Measurements from ENCODE around the gene FBLN1.

FBLN1 gene

GRCh38 chr22:45476814-45477213 is 25.9 kb upstream of the FBLN1 start:
- DNase-seq (ENCODE audit: low spot score), result no peak
- TF ChIP-seq CTCF (IDR thresholded peaks at IDR 0.05; ENCODE audit: extremely low read depth, insufficient read depth, missing control alignments), result no peak
- in situ Hi-C loops (cut with MboI; ENCODE audit: low pct_unique_long_range_greater_than_20kb, low sequenced_read_pairs, unreplicated experiment), result no loop called here

GRCh38 chr22:45477366-45478107 is 25.1 kb upstream of the FBLN1 start:
- no peak for TF ChIP-seq CTCF (IDR thresholded peaks at IDR 0.05; ENCODE audit: extremely low read depth, insufficient read depth, missing control alignments)
- DNase-seq (ENCODE audit: low spot score), result no peak
- in situ Hi-C loops (cut with MboI; ENCODE audit: low pct_unique_long_range_greater_than_20kb, low sequenced_read_pairs, unreplicated experiment), result no loop called here

GRCh38 chr22:45478108-45478771 is 24.4 kb upstream of the FBLN1 start:
- in situ Hi-C loops (cut with MboI; ENCODE audit: low pct_unique_long_range_greater_than_20kb, low sequenced_read_pairs, unreplicated experiment), result no loop called here
- no peak for DNase-seq (ENCODE audit: low spot score)
- TF ChIP-seq CTCF (IDR thresholded peaks at IDR 0.05; ENCODE audit: extremely low read depth, insufficient read depth, missing control alignments), result no peak

GRCh38 chr22:45480717-45481116 is 22.0 kb upstream of the FBLN1 start:
- DNase-seq (ENCODE audit: low spot score), result no peak
- no peak for TF ChIP-seq CTCF (IDR thresholded peaks at IDR 0.05; ENCODE audit: extremely low read depth, insufficient read depth, missing control alignments)
- in situ Hi-C loops (cut with MboI; ENCODE audit: low pct_unique_long_range_greater_than_20kb, low sequenced_read_pairs, unreplicated experiment), result no loop called here

- DNase-seq (ENCODE audit: low spot score), result no peak
- no peak for TF ChIP-seq CTCF (IDR thresholded peaks at IDR 0.05; ENCODE audit: extremely low read depth, insufficient read depth, missing control alignments)
- in situ Hi-C loops (cut with MboI; ENCODE audit: low pct_unique_long_range_greater_than_20kb, low sequenced_read_pairs, unreplicated experiment), result no loop called here
These were observed 21.0 kb upstream of the FBLN1 start for GRCh38 chr22:45481661-45482060.

- TF ChIP-seq CTCF (IDR thresholded peaks at IDR 0.05; ENCODE audit: extremely low read depth, insufficient read depth, missing control alignments), result no peak
- DNase-seq (ENCODE audit: low spot score), result no peak
- in situ Hi-C loops (cut with MboI; ENCODE audit: low pct_unique_long_range_greater_than_20kb, low sequenced_read_pairs, unreplicated experiment), result no loop called here
These were observed 20.5 kb upstream of the FBLN1 start for GRCh38 chr22:45482169-45482568.
